Hepatocyte (in vitro differentiated cells): Measurements from ENCODE around the gene BCAN. TPM values are rescaled to one million over a fixed set of nuclear protein-coding genes. Genes with fewer than 3 reads are reported as not detected.

Source experiments
- DNase-seq: peaks from one replicate; pipeline ENCODE4 v3.0.0-alpha.2; 2016; ENCODE audit warnings: low spot score
- H2AFZ ChIP-seq: fragments of 200-600 bp; sonication (generic); 2 replicates; pipeline ENCODE4 v1.6.0; 2016; ENCODE audit warnings: antibody characterized with exemption, mild to moderate bottlenecking
- H3K27ac ChIP-seq: fragments of 200-600 bp; sonication (generic); 2 replicates; pipeline ENCODE4 v1.5.1; 2016; ENCODE audit warnings: mild to moderate bottlenecking
- H3K27me3 ChIP-seq: fragments of 200-600 bp; sonication (generic); 2 replicates; pipeline ENCODE4 v1.6.1; 2016
- H3K36me3 ChIP-seq: fragments of 200-600 bp; sonication (generic); replicated peaks from 2 replicates; pipeline ENCODE4 v1.5.1; 2016; ENCODE audit warnings: low read depth; ENCODE audit not compliant: insufficient read depth
- H3K4me1 ChIP-seq: fragments of 200-600 bp; sonication (generic); 2 replicates; pipeline ENCODE4 v1.5.1; 2016; ENCODE audit warnings: mild to moderate bottlenecking, moderate library complexity; ENCODE audit not compliant: insufficient read depth
- H3K4me2 ChIP-seq: fragments of 200-600 bp; sonication (generic); 2 replicates; pipeline ENCODE4 v1.6.0; 2016
- H3K4me3 ChIP-seq: fragments of 200-600 bp; sonication (generic); 2 replicates; pipeline ENCODE4 v1.5.1; 2016; ENCODE audit warnings: mild to moderate bottlenecking
- H3K79me2 ChIP-seq: fragments of 200-600 bp; sonication (generic); 2 replicates; pipeline ENCODE4 v1.6.0; 2017; ENCODE audit warnings: mild to moderate bottlenecking
- H3K9me2 ChIP-seq: fragments of 200-600 bp; sonication (generic); replicated peaks from 2 replicates; pipeline ENCODE4 v1.6.0; 2017; ENCODE audit warnings: mild to moderate bottlenecking; ENCODE audit not compliant: insufficient read depth
- H3K9me3 ChIP-seq: fragments of 200-600 bp; sonication (generic); 2 replicates; pipeline ENCODE4 v1.5.1; 2016; ENCODE audit warnings: low read depth, mild to moderate bottlenecking
- H4K20me1 ChIP-seq: fragments of 200-600 bp; sonication (generic); 2 replicates; pipeline ENCODE4 v1.6.0; 2016; ENCODE audit warnings: mild to moderate bottlenecking; ENCODE audit not compliant: insufficient read depth, poor library complexity, severe bottlenecking
- EZH2 ChIP-seq: fragments of 200-600 bp; sonication (generic); IDR thresholded peaks from 2 replicates; pipeline ENCODE4 v1.6.1; 2016; ENCODE audit warnings: antibody characterized with exemption, mild to moderate bottlenecking, borderline replicate concordance
- EZH2phosphoT487 ChIP-seq: fragments of 200-600 bp; sonication (generic); IDR thresholded peaks from one replicate; pipeline ENCODE4 v1.6.1; 2018; ENCODE audit warnings: antibody characterized with exemption, mild to moderate bottlenecking, low read depth, moderate library complexity; ENCODE audit not compliant: unreplicated experiment, severe bottlenecking
- WGBS: methylation state at CpG from one replicate; pipeline ENCODE4 v1.1.6; 2016; ENCODE audit warnings: low lambda C conversion rate; ENCODE audit errors: missing lambda C conversion rate; 5-methylcytosine and 5-hydroxymethylcytosine counted together
- polyA plus RNA-seq: library from polyadenylated mRNA; unstranded; fragments of >200 nt; fragmentation: Nextera tagmentation; extraction: Ambion mirVana; gene quantifications from 2 replicates; pipeline ENCODE4 v1.2.1, GENCODE V29; 2016
- total RNA-seq: library from RNA; depleted of rRNA; stranded (reverse); fragments of >200 nt; gene quantifications from 2 replicates; pipeline ENCODE4 v1.2.3, GENCODE V29; 2014
- TF ChIP-seq, protein P1 (sequence below): fragments of 200-600 bp; sonication (generic); IDR thresholded peaks from 2 replicates; pipeline ENCODE4 v1.5.1; 2016; ENCODE audit warnings: antibody characterized with exemption, mild to moderate bottlenecking; ENCODE audit not compliant: poor library complexity

Gene BCAN
- total RNA-seq (0.03 and 0.84 TPM in 2 replicates), polyA plus RNA-seq (not detected in 2 replicates)

- H4K20me1 ChIP-seq, result no peaks in the 10 kb centered on the region
- DNase-seq, result peak; percentile 66
- H3K27me3 ChIP-seq, result peaks cover 94% of the 10 kb centered on the region
- H3K4me3 ChIP-seq, result peak within 1 kb of the TSS; percentile 20
- no peaks in the 10 kb centered on the region for H3K36me3 ChIP-seq
- H3K9me3 ChIP-seq, result no peaks in the 10 kb centered on the region
- H3K4me1 ChIP-seq, result peaks cover 7% of the 10 kb centered on the region
- 2% methylated on average over 19 of the region's 46 CpGs for WGBS
- no peaks in the 10 kb centered on the region for H3K79me2 ChIP-seq
- no peak within 1 kb of the TSS for H3K27ac ChIP-seq
- H3K4me2 ChIP-seq, result peak within 1 kb of the TSS; percentile 91
- peak within 1 kb of the TSS; percentile 40 for H2AFZ ChIP-seq
- no peaks in the 10 kb centered on the region for H3K9me2 ChIP-seq
- no peak for TF ChIP-seq EZH2phosphoT487
These were observed at the start of gene BCAN for GRCh38 chr1:156641761-156642264. TSS of gene BCAN (plus strand) at chr1:156642117. CDS start at chr1:156646055, 3,938 bp downstream.

DNA sequence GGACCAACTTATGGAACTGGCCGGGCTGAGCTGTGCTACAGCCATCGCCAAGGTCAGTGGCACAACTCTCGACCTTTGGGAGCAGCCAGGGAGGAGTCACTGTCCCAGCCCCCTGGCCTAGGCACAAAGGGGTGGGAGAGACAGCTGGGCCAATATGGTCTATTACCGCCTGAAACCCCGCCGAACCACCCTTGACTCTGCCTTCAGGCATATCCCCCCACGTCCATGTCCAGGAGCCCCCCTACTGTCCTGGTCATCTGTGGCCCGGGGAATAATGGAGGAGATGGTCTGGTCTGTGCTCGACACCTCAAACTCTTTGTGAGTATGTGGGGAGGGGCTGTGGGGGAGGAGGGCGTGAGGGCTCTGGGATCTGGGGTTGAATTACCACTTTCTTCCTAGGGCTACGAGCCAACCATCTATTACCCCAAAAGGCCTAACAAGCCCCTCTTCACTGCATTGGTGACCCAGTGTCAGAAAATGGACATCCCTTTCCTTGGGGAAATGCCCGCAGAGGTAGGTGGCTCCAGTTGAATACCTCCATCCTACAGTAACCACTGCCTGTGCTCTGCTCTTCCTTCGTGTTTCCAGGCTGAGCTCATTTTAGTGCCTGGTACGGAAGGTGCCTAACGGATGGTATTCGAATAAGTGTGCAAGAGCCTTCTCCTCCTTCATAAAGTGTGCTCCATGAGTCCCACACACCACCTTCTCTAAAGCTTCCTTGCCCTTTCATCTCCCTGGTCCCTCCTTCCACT is 49.6 kb upstream of the BCAN start:
- TF ChIP-seq EZH2 (no peak), EZH2phosphoT487 (no peak)
- TF ChIP-seq, protein P1, sequence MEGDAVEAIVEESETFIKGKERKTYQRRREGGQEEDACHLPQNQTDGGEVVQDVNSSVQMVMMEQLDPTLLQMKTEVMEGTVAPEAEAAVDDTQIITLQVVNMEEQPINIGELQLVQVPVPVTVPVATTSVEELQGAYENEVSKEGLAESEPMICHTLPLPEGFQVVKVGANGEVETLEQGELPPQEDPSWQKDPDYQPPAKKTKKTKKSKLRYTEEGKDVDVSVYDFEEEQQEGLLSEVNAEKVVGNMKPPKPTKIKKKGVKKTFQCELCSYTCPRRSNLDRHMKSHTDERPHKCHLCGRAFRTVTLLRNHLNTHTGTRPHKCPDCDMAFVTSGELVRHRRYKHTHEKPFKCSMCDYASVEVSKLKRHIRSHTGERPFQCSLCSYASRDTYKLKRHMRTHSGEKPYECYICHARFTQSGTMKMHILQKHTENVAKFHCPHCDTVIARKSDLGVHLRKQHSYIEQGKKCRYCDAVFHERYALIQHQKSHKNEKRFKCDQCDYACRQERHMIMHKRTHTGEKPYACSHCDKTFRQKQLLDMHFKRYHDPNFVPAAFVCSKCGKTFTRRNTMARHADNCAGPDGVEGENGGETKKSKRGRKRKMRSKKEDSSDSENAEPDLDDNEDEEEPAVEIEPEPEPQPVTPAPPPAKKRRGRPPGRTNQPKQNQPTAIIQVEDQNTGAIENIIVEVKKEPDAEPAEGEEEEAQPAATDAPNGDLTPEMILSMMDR, result no peak
- Histone ChIP-seq H4K20me1 (no peaks in the 10 kb centered on the region), H3K79me2 (peaks cover 12% of the 10 kb centered on the region), H3K4me3 (peak overlapping the region; percentile 98), H3K9me2 (no peaks in the 10 kb centered on the region), H3K27me3 (no peaks in the 10 kb centered on the region), H3K4me2 (peak overlapping the region; percentile 91), H3K4me1 (peaks cover 3% of the 10 kb centered on the region), H3K27ac (peak overlapping the region; percentile 92), H3K9me3 (no peaks in the 10 kb centered on the region), H3K36me3 (no peaks in the 10 kb centered on the region), H2AFZ (peak overlapping the region; percentile 89)
- no peak for DNase-seq
- 55% methylated on average over 16 of the region's 16 CpGs for WGBS

DNA sequence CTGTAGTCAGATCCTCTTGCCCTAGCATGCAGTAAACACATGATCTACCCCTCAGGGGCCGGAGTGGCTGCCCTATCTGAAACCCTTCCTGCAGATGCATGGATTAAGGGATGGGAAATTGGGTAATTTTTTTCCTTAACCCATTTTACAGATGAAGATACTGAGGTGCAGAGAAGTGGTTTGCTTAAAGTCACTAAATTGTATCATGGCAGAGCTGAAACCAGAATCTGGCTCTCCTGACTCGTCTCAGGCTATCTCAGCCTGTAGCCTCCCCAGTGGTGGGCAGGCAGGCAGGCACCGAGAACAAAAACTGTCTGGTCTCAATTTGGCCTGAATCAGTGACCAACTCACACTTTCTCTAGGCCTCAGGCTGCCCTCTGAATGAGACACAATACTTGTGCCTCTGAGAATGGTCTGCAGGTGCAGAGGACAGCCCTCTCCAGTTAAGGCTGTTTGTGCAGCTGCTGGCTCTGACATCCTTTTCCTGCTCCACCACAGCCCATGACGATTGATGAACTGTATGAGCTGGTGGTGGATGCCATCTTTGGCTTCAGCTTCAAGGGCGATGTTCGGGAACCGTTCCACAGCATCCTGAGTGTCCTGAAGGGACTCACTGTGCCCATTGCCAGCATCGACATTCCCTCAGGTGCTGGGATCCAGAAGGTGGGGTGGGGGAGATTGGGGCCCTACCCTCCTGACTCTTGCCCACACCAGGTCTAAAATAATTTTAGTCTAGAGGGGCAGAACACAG is 48.8 kb upstream of the BCAN start:
- no peak overlapping the region for H3K27ac ChIP-seq
- no peaks in the 10 kb centered on the region for H3K9me3 ChIP-seq
- DNase-seq, result no peak
- 98% methylated on average over 8 of the region's 8 CpGs for WGBS
- no peak overlapping the region for H2AFZ ChIP-seq
- H3K4me1 ChIP-seq, result peaks cover 3% of the 10 kb centered on the region
- H3K9me2 ChIP-seq, result no peaks in the 10 kb centered on the region
- no peaks in the 10 kb centered on the region for H3K36me3 ChIP-seq
- no peaks in the 10 kb centered on the region for H3K27me3 ChIP-seq
- TF ChIP-seq, protein P1, result no peak
- TF ChIP-seq EZH2, result no peak
- peaks cover 12% of the 10 kb centered on the region for H3K79me2 ChIP-seq
- peak overlapping the region; percentile 91 for H3K4me2 ChIP-seq
- no peaks in the 10 kb centered on the region for H4K20me1 ChIP-seq
- no peak overlapping the region for H3K4me3 ChIP-seq

GRCh38 chr1:156593661-156593989 is 48.3 kb upstream of the BCAN start:
- peaks cover 3% of the 10 kb centered on the region for H3K4me1 ChIP-seq
- H3K36me3 ChIP-seq, result no peaks in the 10 kb centered on the region
- H3K9me2 ChIP-seq, result no peaks in the 10 kb centered on the region
- H3K79me2 ChIP-seq, result peaks cover 12% of the 10 kb centered on the region
- H2AFZ ChIP-seq, result no peak overlapping the region
- DNase-seq, result no peak
- 96% methylated on average over 8 of the region's 8 CpGs for WGBS
- no peak overlapping the region for H3K4me2 ChIP-seq
- H4K20me1 ChIP-seq, result no peaks in the 10 kb centered on the region
- no peaks in the 10 kb centered on the region for H3K9me3 ChIP-seq
- TF ChIP-seq EZH2phosphoT487, result no peak
- TF ChIP-seq, protein P1, result no peak
- TF ChIP-seq EZH2, result no peak
- no peaks in the 10 kb centered on the region for H3K27me3 ChIP-seq
- no peak overlapping the region for H3K27ac ChIP-seq
- no peak overlapping the region for H3K4me3 ChIP-seq
